HL-60 (cell line): ENCODE data around the gene LRP1B.

Experiments
- DNase-seq, 2 experiments: peaks; one replicate each; pipeline ENCODE4 v3.0.0-alpha.2; 2010 to 2020; ENCODE audit warnings: low read depth in 1 of 2, low spot score in 1 of 2
- H3K27ac ChIP-seq: fragments of 250-450 bp; sonication (Bioruptor Pico); replicated peaks from 2 replicates; pipeline ENCODE4 v1.5.1; 2020; ENCODE audit warnings: mild to moderate bottlenecking, moderate library complexity
- H3K27me3 ChIP-seq: fragments of 250-450 bp; sonication (Bioruptor Pico); 2 replicates; pipeline ENCODE4 v1.5.1; 2021; ENCODE audit warnings: mild to moderate bottlenecking, moderate library complexity; ENCODE audit not compliant: insufficient read depth, poor library complexity, severe bottlenecking
- H3K4me3 ChIP-seq: replicated peaks from 2 replicates; pipeline ENCODE4 v1.5.1; 2011; ENCODE audit warnings: mild to moderate bottlenecking, control low read depth, low read length; ENCODE audit not compliant: insufficient read depth
- GABPA ChIP-seq: IDR thresholded peaks from 2 replicates; pipeline ENCODE4 v1.6.1; 2012; ENCODE audit warnings: low read depth
- POLR2AphosphoS5 ChIP-seq: IDR thresholded peaks from 2 replicates; pipeline ENCODE4 v1.6.1; 2012; ENCODE audit warnings: low read depth
- SPI1 ChIP-seq: IDR thresholded peaks from 2 replicates; pipeline ENCODE4 v1.6.1; 2012; ENCODE audit warnings: low read depth, mild to moderate bottlenecking, borderline replicate concordance
- TF ChIP-seq, protein P1 (sequence below): IDR thresholded peaks from 2 replicates; pipeline ENCODE4 v1.6.1; 2012; ENCODE audit warnings: low read depth; ENCODE audit not compliant: insufficient replicate concordance
- TF ChIP-seq, protein P2 (sequence below): IDR thresholded peaks from one replicate; pipeline ENCODE4 v1.5.1; 2011; ENCODE audit warnings: low read length, control low read depth, inconsistent platforms; ENCODE audit not compliant: insufficient read depth

Gene LRP1B

DNA sequence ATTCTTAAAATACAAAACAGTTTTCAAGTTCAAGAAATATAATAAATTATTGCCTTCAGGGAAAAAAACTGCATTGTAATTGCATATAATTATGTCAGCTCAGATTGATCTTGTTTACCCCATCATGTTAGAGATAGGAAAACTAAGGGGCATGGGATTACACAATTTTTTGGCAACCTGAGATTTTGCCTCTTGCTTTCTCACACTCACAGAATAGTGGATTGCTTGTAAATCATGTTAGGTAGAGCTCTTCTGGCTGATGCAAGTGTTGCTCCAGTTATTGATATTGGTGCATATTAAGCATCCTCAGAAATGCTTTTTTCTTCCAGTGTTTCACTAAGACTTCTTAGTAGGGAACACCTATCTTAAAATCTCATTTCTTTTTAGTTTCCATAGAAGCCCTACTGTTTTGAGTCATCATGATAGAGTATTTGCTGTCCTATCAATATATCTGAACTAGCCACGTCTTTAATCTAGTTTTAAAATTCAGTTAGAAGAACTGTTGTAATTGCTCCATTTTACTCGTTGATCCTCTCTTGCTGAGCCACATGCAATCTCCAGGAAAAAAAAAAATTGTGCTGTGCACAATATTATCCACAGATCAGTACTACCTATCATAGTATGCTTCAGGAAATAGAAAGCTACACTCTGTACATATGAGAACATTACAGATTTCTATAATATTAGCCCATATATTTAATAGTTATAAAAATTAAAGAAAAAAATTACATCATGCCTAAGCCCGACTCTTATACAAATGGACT, 393.1 kb downstream of the LRP1B start:
- TF ChIP-seq GABPA, result no peak
- TF ChIP-seq, protein P1, sequence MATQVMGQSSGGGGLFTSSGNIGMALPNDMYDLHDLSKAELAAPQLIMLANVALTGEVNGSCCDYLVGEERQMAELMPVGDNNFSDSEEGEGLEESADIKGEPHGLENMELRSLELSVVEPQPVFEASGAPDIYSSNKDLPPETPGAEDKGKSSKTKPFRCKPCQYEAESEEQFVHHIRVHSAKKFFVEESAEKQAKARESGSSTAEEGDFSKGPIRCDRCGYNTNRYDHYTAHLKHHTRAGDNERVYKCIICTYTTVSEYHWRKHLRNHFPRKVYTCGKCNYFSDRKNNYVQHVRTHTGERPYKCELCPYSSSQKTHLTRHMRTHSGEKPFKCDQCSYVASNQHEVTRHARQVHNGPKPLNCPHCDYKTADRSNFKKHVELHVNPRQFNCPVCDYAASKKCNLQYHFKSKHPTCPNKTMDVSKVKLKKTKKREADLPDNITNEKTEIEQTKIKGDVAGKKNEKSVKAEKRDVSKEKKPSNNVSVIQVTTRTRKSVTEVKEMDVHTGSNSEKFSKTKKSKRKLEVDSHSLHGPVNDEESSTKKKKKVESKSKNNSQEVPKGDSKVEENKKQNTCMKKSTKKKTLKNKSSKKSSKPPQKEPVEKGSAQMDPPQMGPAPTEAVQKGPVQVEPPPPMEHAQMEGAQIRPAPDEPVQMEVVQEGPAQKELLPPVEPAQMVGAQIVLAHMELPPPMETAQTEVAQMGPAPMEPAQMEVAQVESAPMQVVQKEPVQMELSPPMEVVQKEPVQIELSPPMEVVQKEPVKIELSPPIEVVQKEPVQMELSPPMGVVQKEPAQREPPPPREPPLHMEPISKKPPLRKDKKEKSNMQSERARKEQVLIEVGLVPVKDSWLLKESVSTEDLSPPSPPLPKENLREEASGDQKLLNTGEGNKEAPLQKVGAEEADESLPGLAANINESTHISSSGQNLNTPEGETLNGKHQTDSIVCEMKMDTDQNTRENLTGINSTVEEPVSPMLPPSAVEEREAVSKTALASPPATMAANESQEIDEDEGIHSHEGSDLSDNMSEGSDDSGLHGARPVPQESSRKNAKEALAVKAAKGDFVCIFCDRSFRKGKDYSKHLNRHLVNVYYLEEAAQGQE, result no peak
- TF ChIP-seq, protein P2, sequence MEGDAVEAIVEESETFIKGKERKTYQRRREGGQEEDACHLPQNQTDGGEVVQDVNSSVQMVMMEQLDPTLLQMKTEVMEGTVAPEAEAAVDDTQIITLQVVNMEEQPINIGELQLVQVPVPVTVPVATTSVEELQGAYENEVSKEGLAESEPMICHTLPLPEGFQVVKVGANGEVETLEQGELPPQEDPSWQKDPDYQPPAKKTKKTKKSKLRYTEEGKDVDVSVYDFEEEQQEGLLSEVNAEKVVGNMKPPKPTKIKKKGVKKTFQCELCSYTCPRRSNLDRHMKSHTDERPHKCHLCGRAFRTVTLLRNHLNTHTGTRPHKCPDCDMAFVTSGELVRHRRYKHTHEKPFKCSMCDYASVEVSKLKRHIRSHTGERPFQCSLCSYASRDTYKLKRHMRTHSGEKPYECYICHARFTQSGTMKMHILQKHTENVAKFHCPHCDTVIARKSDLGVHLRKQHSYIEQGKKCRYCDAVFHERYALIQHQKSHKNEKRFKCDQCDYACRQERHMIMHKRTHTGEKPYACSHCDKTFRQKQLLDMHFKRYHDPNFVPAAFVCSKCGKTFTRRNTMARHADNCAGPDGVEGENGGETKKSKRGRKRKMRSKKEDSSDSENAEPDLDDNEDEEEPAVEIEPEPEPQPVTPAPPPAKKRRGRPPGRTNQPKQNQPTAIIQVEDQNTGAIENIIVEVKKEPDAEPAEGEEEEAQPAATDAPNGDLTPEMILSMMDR, result no peak
- no peak for TF ChIP-seq SPI1
- no peak for TF ChIP-seq POLR2AphosphoS5
- Histone ChIP-seq H3K4me3 (no peak overlapping the region), H3K27me3 (no peaks in the 10 kb centered on the region), H3K27ac (no peak overlapping the region)
- DNase-seq, result no peak

DNA sequence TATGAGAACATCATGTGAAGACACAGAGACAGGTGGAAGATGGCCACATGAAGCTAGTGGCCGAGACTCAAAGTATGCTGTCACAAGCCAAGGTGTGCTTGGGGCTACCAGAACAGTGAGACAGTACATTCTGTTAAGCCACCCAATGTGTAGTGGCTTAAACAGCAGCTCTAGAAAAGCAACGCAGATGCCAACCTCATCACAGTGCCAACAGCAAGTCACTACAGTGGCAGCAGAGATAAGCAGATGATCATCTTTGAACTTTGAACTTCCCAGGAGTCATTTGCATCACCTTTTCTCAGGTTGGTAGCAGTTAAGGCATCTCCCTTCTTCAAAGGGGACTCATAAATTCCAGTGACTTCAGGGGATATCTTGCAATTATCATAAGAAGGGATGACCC, 394.4 kb downstream of the LRP1B start:
- DNase-seq, result no peak
- Histone ChIP-seq H3K4me3 (no peak overlapping the region), H3K27me3 (no peaks in the 10 kb centered on the region), H3K27ac (no peak overlapping the region)
- TF ChIP-seq, protein P2, result no peak
- no peak for TF ChIP-seq GABPA
- TF ChIP-seq POLR2AphosphoS5, result no peak
- TF ChIP-seq, protein P1, result no peak
- TF ChIP-seq SPI1, result no peak

DNA sequence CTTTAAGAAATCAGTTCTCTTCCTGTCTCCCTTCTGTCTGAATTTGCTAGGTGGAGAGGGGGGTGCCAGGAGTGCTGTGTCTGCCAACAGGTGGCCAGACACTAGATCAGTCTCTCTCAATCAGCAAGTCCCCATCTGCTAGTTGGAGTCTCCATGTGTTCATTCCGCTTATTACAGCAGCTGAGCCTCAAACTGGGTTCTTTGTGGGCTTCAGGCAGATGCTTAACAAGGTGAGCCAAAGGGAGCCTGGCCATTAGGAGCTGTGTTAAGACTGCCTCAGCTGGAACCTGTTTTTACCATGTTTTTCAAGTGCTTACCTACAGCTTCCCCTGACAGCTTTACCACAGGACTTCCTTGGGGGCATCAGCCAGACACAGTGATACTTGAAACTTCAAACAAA, 401.9 kb downstream of the LRP1B start:
- no peak for DNase-seq
- TF ChIP-seq, protein P1, result no peak
- TF ChIP-seq SPI1 (no peak), GABPA (no peak), POLR2AphosphoS5 (no peak)
- TF ChIP-seq, protein P2, result no peak
- no peak overlapping the region for H3K4me3 ChIP-seq
- H3K27me3 ChIP-seq, result no peaks in the 10 kb centered on the region
- H3K27ac ChIP-seq, result no peak overlapping the region
